H1 (cell line): ENCODE measurements around the gene HOATZ. TPM values are rescaled to one million over a fixed set of nuclear protein-coding genes. Genes with fewer than 3 reads are reported as not detected.

Experiments
- CTCF ChIA-PET: fragments of 300-600 bp; sonication (Branson Sonifier 250); formaldehyde crosslinking; loops from one replicate; lab custom pipeline; 2021; ENCODE audit not compliant: partially characterized antibody; lab: Charles Lee
- POLR2A ChIA-PET: fragments of 300-600 bp; sonication (Branson Sonifier 250); formaldehyde crosslinking; loops from one replicate; lab custom pipeline; 2021; ENCODE audit warnings: inconsistent platforms; ENCODE audit not compliant: partially characterized antibody; lab: Charles Lee
- DNase-seq, 2 experiments: peaks; one replicate each; pipeline versions ENCODE4 v3.0.0 to v3.0.0-alpha.2; 2010 to 2022; ENCODE audit warnings: low spot score in 2 of 2, low read depth in 1 of 2, mixed read lengths in 1 of 2
- FAIRE-seq: peaks from 2 replicates; lab custom pipeline; 2011; peaks lifted over from hg19 to GRCh38; lab: Jason Lieb, UNC
- H2AFZ ChIP-seq: 2 replicates; pipeline ENCODE4 v1.8.1; 2012; ENCODE audit warnings: low read length, inconsistent platforms
- H2AK5ac ChIP-seq: 2 replicates; pipeline ENCODE4 v1.6.1; 2013; ENCODE audit warnings: low read depth, low read length
- H2BK120ac ChIP-seq: replicated peaks from 2 replicates; pipeline ENCODE3; 2013; ENCODE audit warnings: low read depth, low read length, inconsistent platforms
- H2BK12ac ChIP-seq: 2 replicates; pipeline ENCODE4 v1.6.1; 2013; ENCODE audit warnings: low read depth, low read length
- H2BK15ac ChIP-seq: 2 replicates; pipeline ENCODE4 v1.6.1; 2013; ENCODE audit warnings: low read length
- H2BK20ac ChIP-seq: 2 replicates; pipeline ENCODE4 v1.6.1; 2013; ENCODE audit warnings: low read length
- H2BK5ac ChIP-seq: 2 replicates; pipeline ENCODE4 v1.6.1; 2013; ENCODE audit warnings: low read depth, low read length
- H3K14ac ChIP-seq: 2 replicates; pipeline ENCODE4 v1.6.1; 2013; ENCODE audit warnings: inconsistent platforms; ENCODE audit not compliant: insufficient read length
- H3K18ac ChIP-seq: 2 replicates; pipeline ENCODE4 v1.6.1; 2013; ENCODE audit warnings: low read length; ENCODE audit errors: extremely low read depth
- H3K23ac ChIP-seq: 2 replicates; pipeline ENCODE4 v1.6.1; 2013; ENCODE audit warnings: inconsistent platforms; ENCODE audit not compliant: insufficient read length
- H3K23me2 ChIP-seq: 2 replicates; pipeline ENCODE4 v1.6.1; 2013; ENCODE audit warnings: low read depth, low read length
- H3K27ac ChIP-seq: 2 replicates; pipeline ENCODE4 v1.6.1; 2011; ENCODE audit warnings: low read depth, low read length, inconsistent platforms
- H3K27me3 ChIP-seq, 4 experiments: replicated peaks in 1 of 4; 1 replicate in 1 of 4; 2 replicates in 3 of 4; pipeline versions ENCODE4 v1.6.1 to v1.8.1; 2011 to 2013; ENCODE audit warnings: low read length in 3 of 4, mild to moderate bottlenecking in 3 of 4, inconsistent platforms in 2 of 4, mixed read lengths in 2 of 4, moderate library complexity in 1 of 4; ENCODE audit not compliant: control insufficient read depth in 3 of 4, insufficient read depth in 3 of 4; ENCODE audit errors: extremely low read depth in 1 of 4
- H3K36me3 ChIP-seq, 4 experiments: 2 replicates each; pipeline versions ENCODE4 v1.6.1 to v1.8.1; 2011 to 2013; ENCODE audit warnings: mild to moderate bottlenecking in 4 of 4, low read length in 3 of 4, moderate library complexity in 2 of 4, control low read depth in 1 of 4, inconsistent platforms in 1 of 4; ENCODE audit not compliant: insufficient read depth in 4 of 4, control insufficient read depth in 2 of 4
- H3K4ac ChIP-seq: replicated peaks from 2 replicates; pipeline ENCODE3; 2013; ENCODE audit warnings: low read length, low read depth, mixed read lengths, inconsistent platforms; ENCODE audit not compliant: insufficient read length
- H3K4me1 ChIP-seq, 4 experiments: replicated peaks in 1 of 4; 1 replicate in 1 of 4; 2 replicates in 3 of 4; pipeline versions ENCODE4 v1.6.1 to v1.8.1; 2011 to 2013; ENCODE audit warnings: low read length in 3 of 4, inconsistent platforms in 2 of 4, mixed read lengths in 1 of 4; ENCODE audit not compliant: insufficient read depth in 4 of 4, control insufficient read depth in 3 of 4
- H3K4me2 ChIP-seq, 2 experiments: 2 replicates each; pipeline versions ENCODE4 v1.6.1 to v1.8.1; 2011 to 2013; ENCODE audit warnings: low read depth in 2 of 2, low read length in 2 of 2, control low read depth in 1 of 2, inconsistent platforms in 1 of 2, mild to moderate bottlenecking in 1 of 2; ENCODE audit not compliant: insufficient read depth in 1 of 2
- H3K4me3 ChIP-seq, 4 experiments: fragments of 200-600, 300-600 bp in 1 of 4; sonication (generic), shearing (Covaris generic), sonication (Bioruptor Twin) in 1 of 4; 2 replicates each; pipeline versions ENCODE4 v1.5.1 to v1.8.1; 2011 to 2016; ENCODE audit warnings: low read length in 4 of 4, low read depth in 3 of 4, control low read depth in 2 of 4, inconsistent platforms in 2 of 4, mild to moderate bottlenecking in 2 of 4, mixed read lengths in 1 of 4, moderate library complexity in 1 of 4; ENCODE audit not compliant: insufficient read depth in 2 of 4; ENCODE audit errors: extremely low read depth in 1 of 4
- H3K56ac ChIP-seq: replicated peaks from 2 replicates; pipeline ENCODE3; 2013; ENCODE audit warnings: low read depth, mild to moderate bottlenecking, mixed read lengths, low read length, inconsistent platforms; ENCODE audit not compliant: insufficient read length
- H3K79me1 ChIP-seq: 2 replicates; pipeline ENCODE4 v1.6.1; 2013; ENCODE audit warnings: low read depth, low read length, control low read depth
- H3K79me2 ChIP-seq, 2 experiments: 2 replicates each; pipeline versions ENCODE4 v1.6.1 to v1.8.1; 2012 to 2013; ENCODE audit warnings: low read length in 2 of 2, mild to moderate bottlenecking in 2 of 2, inconsistent platforms in 1 of 2; ENCODE audit not compliant: insufficient read depth in 2 of 2, control insufficient read depth in 1 of 2
- H3K9ac ChIP-seq, 4 experiments: replicated peaks in 1 of 4; 1 replicate in 1 of 4; 2 replicates in 3 of 4; pipeline versions ENCODE4 v1.6.1 to v1.8.1; 2011 to 2013; ENCODE audit warnings: low read depth in 3 of 4, low read length in 3 of 4, control low read depth in 2 of 4, mild to moderate bottlenecking in 2 of 4, moderate library complexity in 2 of 4, inconsistent platforms in 1 of 4; ENCODE audit errors: extremely low read depth in 1 of 4
- H3K9me3 ChIP-seq, 2 experiments: 2 replicates each; pipeline versions ENCODE4 v1.6.1 to v1.8.1; 2012 to 2013; ENCODE audit warnings: mild to moderate bottlenecking in 2 of 2, moderate library complexity in 2 of 2, control low read depth in 1 of 2, inconsistent platforms in 1 of 2, low read depth in 1 of 2, low read length in 1 of 2, mixed read lengths in 1 of 2; ENCODE audit not compliant: insufficient read depth in 2 of 2
- H4K20me1 ChIP-seq, 2 experiments: replicated peaks in 1 of 2; 2 replicates each; pipeline versions ENCODE3 to v1.8.1; 2011 to 2013; ENCODE audit warnings: inconsistent platforms in 2 of 2, low read length in 2 of 2, mild to moderate bottlenecking in 1 of 2; ENCODE audit not compliant: insufficient read depth in 2 of 2, control insufficient read depth in 1 of 2
- H4K5ac ChIP-seq: 2 replicates; pipeline ENCODE4 v1.6.1; 2013; ENCODE audit warnings: low read length, low read depth, mixed read lengths, inconsistent platforms; ENCODE audit not compliant: insufficient read length
- H4K8ac ChIP-seq: 2 replicates; pipeline ENCODE4 v1.8.0; 2013; ENCODE audit warnings: mild to moderate bottlenecking, moderate library complexity, low read length, inconsistent platforms; ENCODE audit not compliant: insufficient read depth; ENCODE audit errors: extremely low read depth
- H4K91ac ChIP-seq: replicated peaks from 2 replicates; pipeline ENCODE3; 2013; ENCODE audit warnings: low read length, mixed read lengths, inconsistent platforms; ENCODE audit not compliant: insufficient read length
- CBX8 ChIP-seq: fragments of 300-800, 300-1000 bp; sonication (generic); IDR thresholded peaks from 2 replicates; pipeline ENCODE4 v1.7.1; 2016; ENCODE audit warnings: low read depth, low read length, borderline replicate concordance
- CEBPB ChIP-seq: IDR thresholded peaks from 2 replicates; pipeline ENCODE4 v1.6.1; 2012; ENCODE audit warnings: low read depth, low read length
- JUND ChIP-seq: IDR thresholded peaks from 2 replicates; pipeline ENCODE4 v1.6.1; 2011; ENCODE audit warnings: mild to moderate bottlenecking, improper control_type of control experiment, low read length
- NANOG ChIP-seq: IDR thresholded peaks from 2 replicates; pipeline ENCODE4 v1.6.1; 2011; ENCODE audit warnings: low read length, low read depth, mild to moderate bottlenecking, inconsistent platforms; ENCODE audit not compliant: insufficient read depth, poor library complexity, severe bottlenecking
- WGBS, 2 experiments: shearing (Covaris generic) in 1 of 2; methylation state at CpG; one replicate each; pipeline versions ENCODE4 v1.1.6 to v1.1.7; 2013 to 2015; ENCODE audit warnings: low lambda C conversion rate in 2 of 2, mixed read lengths in 2 of 2, inconsistent platforms in 1 of 2, low coverage in 1 of 2, missing lambda C conversion rate in 1 of 2; ENCODE audit not compliant: insufficient replicate concordance in 2 of 2, insufficient coverage in 1 of 2, insufficient read length in 1 of 2; ENCODE audit errors: extremely low coverage in 1 of 2, missing lambda C conversion rate in 1 of 2; 5-methylcytosine and 5-hydroxymethylcytosine counted together
- polyA plus RNA-seq, 7 experiments: library from polyadenylated mRNA; depleted of rRNA in 3 of 7; stranded (reverse) in 5 of 7; unstranded in 2 of 7; fragments of >200 nt in 5 of 7; fragments of 200-250 nt in 2 of 7; gene quantifications; 1 replicate in 5 of 7; 2 replicates in 1 of 7; 4 replicates in 1 of 7; pipeline versions ENCODE4 v1.2.1 to v1.2.3, GENCODE V29; 2011 to 2013; ENCODE audit warnings: missing spikeins in 2 of 7, mixed read lengths in 2 of 7
- total RNA-seq: library from RNA; stranded (reverse); fragmentation: NEBNext Ultra II Directional; extraction: Animal tissue kit (Norgen Biotek cat#: 25700); gene quantifications from 2 replicates; pipeline ENCODE4 v1.2.1, GENCODE V29; 2021

The HOATZ gene
- total and polyA plus RNA-seq, 2 of the 8 experiments (the other 6 are each of a cell fraction or from before 2014, with no cell fraction given), result not detected

DNA sequence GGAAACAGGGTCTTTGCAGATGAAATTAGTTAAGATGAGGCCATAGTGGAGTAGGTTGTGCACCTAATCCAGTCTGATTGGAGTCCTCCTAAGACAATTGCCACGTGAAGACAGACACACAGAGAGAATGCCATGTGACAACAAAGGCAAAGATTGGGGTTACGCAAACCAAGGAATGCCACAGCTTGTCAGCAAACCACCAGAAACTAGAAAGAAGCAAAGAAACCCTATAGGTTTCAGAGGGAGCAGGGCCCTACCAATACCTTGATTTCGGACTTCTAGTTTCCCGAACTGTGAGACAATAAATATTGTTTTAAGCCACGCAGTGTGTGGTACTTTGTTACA lies 17.8 kb downstream of the HOATZ start:
- Histone ChIP-seq H3K23me2 (no peaks in the 10 kb centered on the region), H3K23ac (no peak overlapping the region), H3K4me2 (no peak overlapping the region), H3K9me3 (no peaks in the 10 kb centered on the region), H3K14ac (no peak overlapping the region), H2BK15ac (no peak overlapping the region), H4K5ac (no peak overlapping the region), H2BK120ac (no peak overlapping the region), H4K20me1 (no peaks in the 10 kb centered on the region), H3K4ac (no peak overlapping the region), H3K79me1 (no peaks in the 10 kb centered on the region), H3K27ac (no peak overlapping the region), H3K9ac (no peak overlapping the region), H3K36me3 (no peaks in the 10 kb centered on the region), H3K27me3 (no peaks in the 10 kb centered on the region; a peak in 1 of 7 replicates), H2AFZ (peak overlapping the region; percentile 66; the same call in 1 of the 2 replicates), H2BK20ac (no peak overlapping the region), H3K4me1 (peaks cover 0 to 4% (median 0%) of the 10 kb centered on the region in 4 experiments; a peak in 1 of 7 replicates), H4K91ac (no peak overlapping the region), H3K56ac (no peak overlapping the region), H3K4me3 (no peak overlapping the region), H2BK12ac (no peak overlapping the region)
- DNase-seq, result no peak
- no peak for FAIRE-seq
- CTCF ChIA-PET, result interaction anchor here (0.8 to 2.3 kb wide), 4 partner anchors 19 to 303 kb away, joined by 3 to 6 read pairs (median 4); no protein-coding TSS in a partner anchor
- WGBS, 2 experiments, result 86% methylated on average over 5 of the region's 5 CpGs; no CpG with 5 or more reads in 1 of the 2 experiments
- no peak for TF ChIP-seq JUND
- TF ChIP-seq CBX8, result no peak
- TF ChIP-seq NANOG, result no peak
- peak; percentile 43 for TF ChIP-seq CEBPB
- TF ChIP-seq, all 59 proteins: peak for 1
- H3K79me2 ChIP-seq, result no peaks in the 10 kb centered on the region
- H2BK5ac ChIP-seq, result no peak overlapping the region
- H3K18ac ChIP-seq, result no peak overlapping the region
- no peak overlapping the region for H4K8ac ChIP-seq
- no peak overlapping the region for H2AK5ac ChIP-seq
- POLR2A ChIA-PET, result interaction anchor here (1.2 to 1.4 kb wide), 2 partner anchors 9 to 32 kb away, joined by 3 to 4 read pairs; no protein-coding TSS in a partner anchor
